GM18498 (cell line): ENCODE data around the gene DGKH.
"Not testable (repeated sequence)": the region's sequence is repeated elsewhere in the genome, so short reads cannot be mapped to it uniquely, and the experiment has no call there.

Experiments
- ATAC-seq: cut with Tn5 transposase; IDR thresholded peaks from one replicate; pipeline ENCODE4 v1.9.1; 2021; ENCODE audit warnings: mild to moderate bottlenecking, moderate library complexity; ENCODE audit not compliant: unreplicated experiment

The DGKH gene

DNA sequence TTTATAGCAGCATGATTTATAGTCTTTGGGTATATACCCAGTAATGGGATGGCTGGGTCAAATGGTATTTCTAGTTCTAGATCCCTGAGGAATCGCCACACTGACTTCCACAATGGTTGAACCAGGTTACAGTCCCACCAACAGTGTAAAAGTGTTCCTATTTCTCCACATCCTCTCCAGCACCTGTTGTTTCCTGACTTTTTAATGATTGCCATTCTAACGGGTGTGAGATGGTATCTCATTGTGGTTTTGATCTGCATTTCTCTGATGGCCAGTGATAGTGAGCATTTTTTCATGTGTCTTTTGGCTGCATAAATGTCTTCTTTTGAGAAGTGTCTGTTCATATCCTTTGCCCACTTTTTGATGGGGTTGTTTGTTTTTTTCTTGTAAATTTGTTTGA is 114.9 kb downstream of the DGKH start:
- ATAC-seq, result not testable (repeated sequence)

GRCh38 chr13:42163910-42164309 is 115.5 kb downstream of the DGKH start:
- not testable (repeated sequence) for ATAC-seq

DNA sequence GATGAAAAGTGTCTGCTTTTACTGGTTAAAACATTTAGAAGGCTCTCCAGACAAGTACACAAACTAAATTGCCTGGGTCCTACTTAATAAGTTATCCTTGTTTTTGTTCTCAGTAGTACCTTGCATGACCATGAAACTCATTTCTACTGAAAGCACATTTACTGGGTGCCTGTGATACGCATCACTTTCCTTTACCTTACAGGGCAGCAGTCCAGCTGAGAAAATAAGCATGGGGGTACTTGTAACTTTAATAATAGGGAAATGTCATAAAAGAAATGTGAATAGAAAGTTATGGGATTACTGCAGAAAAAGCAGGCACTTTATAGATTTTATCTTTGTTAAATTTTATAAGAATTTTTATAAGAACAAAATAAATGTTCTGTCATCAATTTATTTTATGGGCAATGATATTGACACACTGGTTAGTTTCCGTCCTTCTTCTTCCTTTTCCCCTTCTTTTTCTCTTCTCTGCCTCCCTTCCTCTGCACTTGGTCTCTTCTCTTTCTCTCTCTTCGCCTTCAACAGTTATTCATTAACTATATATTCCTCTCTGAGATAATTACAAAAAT is 116.2 kb downstream of the DGKH start:
- ATAC-seq, result no peak

- ATAC-seq, result no peak
These were observed 120.0 kb downstream of the DGKH start for GRCh38 chr13:42168496-42168895.

DNA sequence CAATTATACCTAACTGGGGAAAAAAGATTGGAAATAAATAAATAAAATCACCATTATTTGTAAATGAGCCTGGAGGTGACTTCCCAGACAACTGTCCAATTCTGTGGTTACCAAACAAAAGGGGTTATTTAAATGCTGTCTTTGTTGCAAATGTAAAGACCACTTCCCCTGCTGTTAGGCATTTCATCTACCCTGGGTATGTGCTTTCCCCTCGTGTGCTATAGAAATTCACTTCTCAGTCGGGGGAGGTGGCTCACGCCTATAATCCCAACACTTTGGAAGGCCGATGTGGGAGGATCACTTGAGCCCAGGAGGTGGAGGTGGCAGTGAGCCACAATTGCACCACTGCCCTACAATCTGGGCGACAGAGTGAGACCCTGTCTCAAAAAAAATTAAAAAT is 121.6 kb downstream of the DGKH start:
- no peak for ATAC-seq

- ATAC-seq, result no peak
These were observed 125.4 kb downstream of the DGKH start for GRCh38 chr13:42173789-42174343.

DNA sequence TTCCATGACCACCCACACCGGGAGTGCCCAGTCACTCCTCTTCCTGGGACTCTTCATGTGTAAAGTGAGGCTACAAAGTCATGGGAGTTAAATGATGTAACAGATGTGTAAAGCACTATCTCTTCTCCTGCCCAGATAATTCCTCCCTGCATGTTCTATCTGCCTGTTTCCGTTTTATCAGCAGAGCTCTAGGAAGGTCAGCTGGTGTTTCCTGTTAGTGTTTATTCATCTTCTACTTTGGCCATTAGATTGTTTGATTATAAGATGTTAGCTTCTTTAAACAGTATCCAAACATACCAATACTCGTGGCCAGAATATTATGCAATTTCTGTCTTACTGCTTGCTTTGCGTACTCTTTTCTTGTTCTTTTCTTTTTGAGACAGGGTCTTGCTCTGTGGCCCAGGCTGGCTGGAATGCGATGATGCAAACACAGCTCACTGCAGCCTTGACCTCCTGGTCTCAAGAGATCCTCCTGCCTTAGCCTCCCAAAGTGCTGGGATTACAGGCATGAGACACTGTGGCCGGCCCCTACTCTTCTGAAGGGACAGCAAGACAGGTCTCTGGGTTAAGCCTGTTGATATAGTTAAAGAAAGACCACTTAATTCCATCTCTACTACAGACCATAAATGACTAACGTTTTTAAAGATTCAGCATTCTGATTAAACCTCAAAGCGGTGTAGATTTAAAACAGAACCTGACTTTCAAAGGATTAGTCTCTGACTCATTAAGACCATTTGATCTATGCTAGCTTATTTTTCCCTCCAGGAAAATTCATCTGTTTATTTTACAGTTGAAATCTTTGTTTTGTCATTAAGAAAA is 126.1 kb downstream of the DGKH start:
- ATAC-seq, result no peak

- no peak for ATAC-seq
These were observed 127.8 kb downstream of the DGKH start for GRCh38 chr13:42176294-42176693.

DNA sequence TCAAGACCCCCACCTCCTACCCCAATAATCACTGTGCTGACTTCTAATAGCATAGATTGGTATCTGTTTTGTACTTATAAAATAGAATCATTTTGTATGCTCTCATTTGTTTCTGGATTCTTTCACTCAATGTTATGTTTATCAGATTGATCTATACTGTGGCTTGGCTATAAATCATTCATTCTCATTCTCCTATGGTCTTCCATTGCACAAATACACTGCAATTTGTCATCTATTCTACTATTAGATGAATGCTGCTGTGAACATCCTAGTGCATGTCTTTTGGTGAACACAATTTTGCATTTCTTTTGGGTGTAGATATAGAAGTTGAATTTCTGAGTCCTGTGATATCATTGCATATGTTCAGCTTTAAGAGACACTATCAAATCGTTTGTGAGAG is 128.7 kb downstream of the DGKH start:
- no peak for ATAC-seq

DNA sequence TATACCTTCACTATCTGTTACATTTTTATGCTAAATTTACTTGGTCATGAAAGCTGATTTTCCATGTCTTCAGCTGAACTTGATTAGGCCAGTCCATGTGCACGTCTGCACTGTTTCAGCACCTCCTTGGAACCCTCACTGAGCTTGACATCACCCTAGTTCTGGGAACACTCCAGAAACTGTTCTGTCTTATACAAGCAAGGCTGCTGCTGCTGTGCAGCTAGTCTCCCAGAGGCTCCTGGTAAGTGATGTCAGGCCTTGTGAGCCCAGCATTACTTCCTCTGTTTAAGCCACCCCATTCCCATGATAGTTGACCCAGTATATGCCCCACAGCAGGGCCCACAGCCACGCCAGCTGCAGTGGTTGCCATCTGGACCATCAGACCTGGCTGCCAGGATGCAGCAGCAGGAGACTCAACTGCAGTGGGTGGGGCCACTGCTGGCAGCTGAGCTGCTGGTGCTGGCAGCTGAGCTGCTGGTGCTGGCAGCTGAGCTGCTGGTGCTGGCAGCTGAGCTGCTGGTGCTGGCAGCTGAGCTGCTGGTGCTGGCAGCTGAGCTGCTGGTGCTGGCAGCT is 133.0 kb downstream of the DGKH start:
- no peak for ATAC-seq

DNA sequence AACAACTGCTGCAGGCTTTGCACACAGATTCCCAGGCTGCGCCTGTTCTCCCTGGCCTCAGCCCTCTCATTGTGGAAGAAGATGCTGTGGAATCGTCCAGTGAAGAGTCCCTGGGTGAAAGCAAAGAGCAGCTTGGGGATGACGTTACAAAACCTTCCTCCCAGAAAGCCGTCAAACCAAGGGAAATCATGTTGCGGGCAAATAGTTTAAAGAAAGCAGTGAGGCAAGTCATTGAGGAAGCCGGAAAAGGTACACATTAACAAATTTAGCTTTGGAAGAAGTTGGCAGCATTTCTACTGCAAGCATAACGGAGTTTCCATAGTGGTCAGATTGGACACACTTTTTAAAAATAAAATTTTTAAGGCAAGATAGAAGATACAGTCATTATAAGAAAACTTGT is 140.6 kb downstream of the DGKH start:
- ATAC-seq, result no peak

- no peak for ATAC-seq
These were observed 142.1 kb downstream of the DGKH start for GRCh38 chr13:42190529-42190928.

GRCh38 chr13:42211704-42212464 is 163.4 kb downstream of the DGKH start:
- ATAC-seq, result no peak

- no peak for ATAC-seq
These were observed 166.0 kb downstream of the DGKH start for GRCh38 chr13:42214446-42214845.

DNA sequence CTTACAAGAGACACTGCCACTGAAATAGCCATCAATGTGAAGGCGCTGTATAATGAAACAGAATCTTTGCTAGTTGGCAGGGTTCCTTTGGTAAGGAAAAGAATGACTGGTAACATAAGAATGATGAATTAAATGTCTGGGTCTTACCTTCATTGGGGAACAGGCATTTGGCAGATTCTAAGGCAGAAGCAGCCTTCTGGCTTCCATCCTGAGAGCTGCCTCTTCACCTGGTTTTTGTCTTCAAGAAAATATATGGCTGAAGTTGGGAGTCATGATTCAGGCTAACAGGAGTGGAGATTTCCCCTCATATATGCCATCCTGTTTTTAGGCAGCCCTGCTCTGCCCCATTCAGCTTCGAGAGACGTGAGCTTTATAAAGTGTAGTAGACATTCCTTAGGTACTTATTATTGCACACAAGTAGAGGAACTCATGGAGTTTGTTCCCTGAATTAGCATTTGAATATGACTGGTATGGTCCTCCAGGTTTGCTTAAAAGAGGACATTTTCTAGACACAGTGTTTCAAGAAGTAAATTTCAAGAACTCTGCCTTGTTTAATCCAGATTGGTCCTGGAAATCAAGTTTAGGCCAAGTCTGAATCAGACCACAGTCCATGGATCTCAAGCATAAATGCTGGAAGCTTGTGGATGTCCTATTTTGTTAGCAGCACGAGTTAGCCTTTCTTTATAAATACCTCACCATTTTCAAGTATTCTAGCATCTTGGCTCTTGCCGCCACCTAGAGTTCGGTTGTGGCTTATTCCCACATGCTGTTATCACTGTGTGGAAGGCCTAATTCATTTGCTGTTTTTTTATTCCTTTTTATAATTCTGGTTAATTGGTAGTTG is 167.4 kb downstream of the DGKH start:
- no peak for ATAC-seq

- no peak for ATAC-seq
These were observed 167.9 kb downstream of the DGKH start for GRCh38 chr13:42216422-42216735.

- ATAC-seq, result no peak
These were observed 170.1 kb downstream of the DGKH start for GRCh38 chr13:42218576-42218975.

DNA sequence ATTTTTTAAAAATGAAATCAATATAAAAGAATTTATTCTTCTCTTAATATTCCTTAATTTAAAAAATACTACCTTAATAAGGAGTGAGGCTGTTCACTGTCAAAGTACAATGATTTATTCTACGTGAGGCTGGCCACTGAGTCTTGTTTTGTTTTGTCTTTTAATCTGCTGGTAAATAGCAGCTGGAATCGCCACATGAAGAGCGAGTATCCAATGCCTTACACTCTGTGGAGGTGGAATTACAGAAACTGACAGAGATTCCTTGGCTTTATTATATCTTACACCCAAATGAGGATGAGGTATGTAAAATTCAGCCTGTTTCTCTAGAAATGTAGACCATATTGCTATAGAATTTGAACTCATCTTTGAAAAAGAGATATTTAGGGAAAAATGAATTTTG is 170.6 kb downstream of the DGKH start:
- ATAC-seq, result no peak

- no peak for ATAC-seq
These were observed 171.4 kb downstream of the DGKH start for GRCh38 chr13:42219876-42220275.

DNA sequence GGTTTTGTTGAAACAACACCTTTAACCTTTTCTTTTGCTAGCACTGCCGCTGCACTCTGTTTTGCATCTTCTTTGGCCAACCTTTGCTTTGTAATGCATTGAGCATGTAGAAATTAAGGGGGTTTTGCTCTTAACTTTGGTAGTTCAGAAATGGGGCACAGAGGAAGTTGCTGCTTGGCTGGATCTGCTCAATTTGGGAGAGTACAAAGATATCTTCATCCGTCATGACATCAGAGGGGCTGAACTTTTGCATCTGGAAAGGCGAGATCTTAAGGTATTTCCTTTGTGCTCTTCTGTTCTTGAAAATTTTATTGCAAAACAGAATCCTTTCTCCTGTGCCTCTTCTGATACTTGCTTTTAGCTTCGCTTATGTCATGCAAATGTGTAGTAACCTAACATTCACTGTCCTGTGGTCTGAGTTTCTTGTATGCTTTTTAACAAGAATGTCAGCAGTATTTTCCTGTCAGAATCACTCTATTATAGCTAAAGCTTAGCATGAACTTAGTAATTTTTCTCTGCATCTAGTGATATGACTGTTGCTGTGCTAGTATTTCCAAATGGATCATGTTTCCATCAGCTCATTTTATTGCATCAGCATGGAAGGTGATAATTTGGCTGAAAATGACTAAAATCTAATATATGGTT is 172.8 kb downstream of the DGKH start:
- no peak for ATAC-seq
